ENCODE measurements around the gene SIMC1. TPM values are rescaled to one million over a fixed set of nuclear protein-coding genes. Genes with fewer than 3 reads are reported as not detected.

Gene SIMC1
- total RNA-seq, 1 experiment from 2014 or later, result 25.4 TPM

DNA sequence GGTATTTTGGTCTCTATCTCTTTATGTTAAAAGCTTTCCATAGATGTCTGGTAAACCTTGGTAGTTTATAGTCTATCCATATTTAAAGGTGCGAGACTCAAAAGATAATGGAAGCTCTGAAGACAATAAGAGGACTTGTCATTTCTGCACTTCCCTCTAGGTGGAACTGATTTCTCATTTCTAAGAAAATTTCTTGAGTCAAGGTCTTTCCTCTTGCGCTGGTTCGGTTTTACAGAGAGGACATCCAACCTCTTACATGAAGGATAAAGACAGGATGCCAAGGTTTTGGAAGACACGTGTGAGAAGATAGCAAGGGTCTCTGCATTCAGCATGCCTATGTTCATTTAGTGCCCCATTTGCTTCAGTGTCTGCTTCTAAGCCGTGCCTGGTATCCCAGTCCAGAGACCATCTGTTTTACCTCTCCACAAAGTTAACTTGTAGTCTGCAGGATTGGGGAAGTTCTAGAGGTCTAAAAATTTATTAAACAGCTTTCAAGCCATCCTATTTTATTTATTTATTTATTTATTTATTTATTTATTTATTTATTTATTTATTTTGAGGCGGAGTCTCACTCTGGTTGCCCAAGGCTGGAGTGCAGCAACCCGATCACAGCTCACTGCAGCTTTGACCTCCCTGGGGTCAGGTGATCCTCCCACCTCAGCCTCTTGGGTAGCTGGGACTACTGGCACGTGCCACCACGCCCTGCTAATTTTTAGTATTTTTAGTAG, 81.8 kb downstream of the SIMC1 start:
- no peak overlapping the region for H3K4me3 Mint-ChIP-seq (ENCODE audit: unreplicated experiment)
- ChIA-PET POLR2A (interaction anchor here (1.1 to 1.4 kb wide), 2 partner anchors 11 to 14 kb away, joined by 3 to 6 read pairs; no protein-coding TSS in a partner anchor), CTCF (interaction anchor here (1.4 to 1.7 kb wide), 3 partner anchors 9 to 259 kb away, joined by 3 to 4 read pairs (median 4); no protein-coding TSS in a partner anchor)
- intact Hi-C loops (cut with micrococcal nuclease), result no loop called here
- TF ChIP-seq, protein P1, sequence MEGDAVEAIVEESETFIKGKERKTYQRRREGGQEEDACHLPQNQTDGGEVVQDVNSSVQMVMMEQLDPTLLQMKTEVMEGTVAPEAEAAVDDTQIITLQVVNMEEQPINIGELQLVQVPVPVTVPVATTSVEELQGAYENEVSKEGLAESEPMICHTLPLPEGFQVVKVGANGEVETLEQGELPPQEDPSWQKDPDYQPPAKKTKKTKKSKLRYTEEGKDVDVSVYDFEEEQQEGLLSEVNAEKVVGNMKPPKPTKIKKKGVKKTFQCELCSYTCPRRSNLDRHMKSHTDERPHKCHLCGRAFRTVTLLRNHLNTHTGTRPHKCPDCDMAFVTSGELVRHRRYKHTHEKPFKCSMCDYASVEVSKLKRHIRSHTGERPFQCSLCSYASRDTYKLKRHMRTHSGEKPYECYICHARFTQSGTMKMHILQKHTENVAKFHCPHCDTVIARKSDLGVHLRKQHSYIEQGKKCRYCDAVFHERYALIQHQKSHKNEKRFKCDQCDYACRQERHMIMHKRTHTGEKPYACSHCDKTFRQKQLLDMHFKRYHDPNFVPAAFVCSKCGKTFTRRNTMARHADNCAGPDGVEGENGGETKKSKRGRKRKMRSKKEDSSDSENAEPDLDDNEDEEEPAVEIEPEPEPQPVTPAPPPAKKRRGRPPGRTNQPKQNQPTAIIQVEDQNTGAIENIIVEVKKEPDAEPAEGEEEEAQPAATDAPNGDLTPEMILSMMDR (IDR thresholded peaks at IDR 0.05; ENCODE audit: unreplicated experiment), result peak; percentile 15
- peak; percentile 25 for DNase-seq (ENCODE audit: unreplicated experiment)
- H3K9me3 Mint-ChIP-seq (ENCODE audit: unreplicated experiment), result no peaks in the 10 kb centered on the region
- H3K27me3 Mint-ChIP-seq (ENCODE audit: insufficient read depth, unreplicated experiment), result no peaks in the 10 kb centered on the region
- peaks cover 45% of the 10 kb centered on the region for H3K36me3 Mint-ChIP-seq (ENCODE audit: insufficient read depth, unreplicated experiment)
- no peak overlapping the region for H3K27ac Mint-ChIP-seq (ENCODE audit: low read depth, unreplicated experiment)
- BruUV-seq (replicated peaks), result no TSS peak
- H3K4me1 Mint-ChIP-seq (ENCODE audit: insufficient read depth, unreplicated experiment), result no peaks in the 10 kb centered on the region

DNA sequence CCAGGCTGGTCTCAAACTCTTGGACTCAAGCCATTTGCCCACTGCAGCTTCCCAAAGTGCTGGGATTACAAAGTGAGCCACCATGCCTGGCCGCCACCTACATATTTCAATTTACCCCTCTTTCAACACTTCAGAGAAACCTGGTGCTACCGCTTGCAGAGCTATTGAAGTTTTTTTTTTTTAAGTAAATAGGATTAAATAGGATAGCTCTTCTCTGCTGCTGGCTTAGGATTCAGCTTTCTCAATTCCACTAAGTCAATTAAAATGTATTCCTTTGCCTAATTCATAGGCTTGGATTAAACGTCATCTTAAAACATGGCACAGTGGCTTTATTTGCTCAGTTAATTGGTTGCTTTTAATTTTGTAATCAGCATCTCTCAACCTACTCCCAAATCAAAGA, 82.4 kb downstream of the SIMC1 start:
- H3K4me3 Mint-ChIP-seq (ENCODE audit: unreplicated experiment), result no peak overlapping the region

DNA sequence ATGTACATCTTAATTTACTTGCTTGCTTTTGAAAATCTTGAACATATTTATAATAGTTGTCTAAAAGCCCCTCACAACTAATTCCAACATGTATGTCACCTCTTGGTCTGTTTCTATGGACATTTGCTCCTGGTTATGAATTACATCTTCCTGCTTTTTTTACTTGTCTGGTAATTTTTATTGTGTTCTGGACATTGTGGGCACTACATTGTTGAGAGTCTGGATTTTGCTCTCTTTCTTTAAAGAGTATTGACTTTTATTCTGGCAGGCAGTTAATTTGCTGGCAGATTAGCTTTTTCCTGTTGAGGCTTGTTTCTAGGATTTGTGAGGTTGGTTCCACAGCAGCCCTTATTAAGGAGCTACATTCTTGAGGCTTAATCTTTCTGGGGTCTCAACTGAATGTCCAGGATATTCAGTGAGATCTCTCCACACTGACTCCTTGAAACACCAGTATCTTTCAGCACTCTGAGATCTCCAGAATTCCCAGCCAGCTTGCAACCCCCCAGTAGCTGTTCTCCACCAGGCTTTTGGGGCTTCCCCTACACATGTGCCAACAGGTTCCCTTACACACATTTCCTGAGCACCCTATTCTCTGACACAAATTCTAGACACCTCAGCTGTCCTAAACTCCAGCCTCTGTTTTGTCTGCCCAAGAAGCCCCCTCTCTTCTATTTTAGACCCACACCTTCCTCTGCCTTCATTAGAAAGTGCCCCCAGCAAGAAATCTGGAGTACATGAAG, 96.0 kb downstream of the SIMC1 start:
- H3K4me1 Mint-ChIP-seq (ENCODE audit: insufficient read depth, unreplicated experiment), result no peaks in the 10 kb centered on the region
- DNase-seq (ENCODE audit: unreplicated experiment), result peak; percentile 16
- H3K27ac Mint-ChIP-seq (ENCODE audit: low read depth, unreplicated experiment), result peak overlapping the region; percentile 24
- TF ChIP-seq, protein P1 (IDR thresholded peaks at IDR 0.05; ENCODE audit: unreplicated experiment), result no peak
- H3K9me3 Mint-ChIP-seq (ENCODE audit: unreplicated experiment), result peaks cover 12% of the 10 kb centered on the region
- no peak overlapping the region for H3K4me3 Mint-ChIP-seq (ENCODE audit: unreplicated experiment)
- CTCF ChIA-PET, result no interaction called here
- POLR2A ChIA-PET, result interaction anchor here (0.8 to 1.1 kb wide), 2 partner anchors 10 to 14 kb away, joined by 3 read pairs; no protein-coding TSS in a partner anchor
- peaks cover 35% of the 10 kb centered on the region for H3K36me3 Mint-ChIP-seq (ENCODE audit: insufficient read depth, unreplicated experiment)
- intact Hi-C loops (cut with micrococcal nuclease), result no loop called here
- H3K27me3 Mint-ChIP-seq (ENCODE audit: insufficient read depth, unreplicated experiment), result no peaks in the 10 kb centered on the region
- no TSS peak for BruUV-seq (replicated peaks)

More for the DNA sequence above, 82.4 kb downstream of the SIMC1 start:
- H3K4me1 Mint-ChIP-seq (ENCODE audit: insufficient read depth, unreplicated experiment), result no peaks in the 10 kb centered on the region
- H3K27me3 Mint-ChIP-seq (ENCODE audit: insufficient read depth, unreplicated experiment), result no peaks in the 10 kb centered on the region
- no peak for DNase-seq (ENCODE audit: unreplicated experiment)
- peaks cover 40% of the 10 kb centered on the region for H3K36me3 Mint-ChIP-seq (ENCODE audit: insufficient read depth, unreplicated experiment)
- H3K9me3 Mint-ChIP-seq (ENCODE audit: unreplicated experiment), result no peaks in the 10 kb centered on the region
- POLR2A ChIA-PET, result interaction anchor here (0.7 to 1.4 kb wide), 2 partner anchors 12 to 21 kb away, joined by 4 to 6 read pairs; no protein-coding TSS in a partner anchor
- BruUV-seq (replicated peaks), result no TSS peak
- no peak overlapping the region for H3K27ac Mint-ChIP-seq (ENCODE audit: low read depth, unreplicated experiment)
- intact Hi-C loops (cut with micrococcal nuclease), result no loop called here
- CTCF ChIA-PET, result interaction anchor here (1.7 kb wide), 1 partner anchor 9 kb away, joined by 4 read pairs; no protein-coding TSS in a partner anchor
- TF ChIP-seq, protein P1 (IDR thresholded peaks at IDR 0.05; ENCODE audit: unreplicated experiment), result no peak

DNA sequence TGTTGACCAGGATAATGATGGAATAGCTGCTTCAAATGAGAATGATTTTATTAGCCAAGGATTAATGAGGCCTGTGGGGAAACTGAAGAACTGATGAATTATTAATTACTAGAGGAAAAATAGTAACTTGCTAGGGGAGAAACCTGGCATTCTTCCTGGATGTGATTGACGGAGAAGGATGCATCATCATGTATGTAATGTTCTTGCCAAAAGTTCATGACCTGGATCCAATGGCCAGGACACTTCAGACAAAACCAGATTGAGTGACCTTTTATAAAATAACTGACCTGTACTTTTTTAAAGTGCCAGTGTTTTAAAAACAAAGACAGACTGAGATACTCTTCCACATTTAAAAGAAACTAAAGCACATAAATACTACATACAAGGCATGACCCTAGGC, 99.7 kb downstream of the SIMC1 start:
- BruUV-seq (replicated peaks), result no TSS peak
- DNase-seq (ENCODE audit: unreplicated experiment), result no peak

More for the DNA sequence above, 99.7 kb downstream of the SIMC1 start:
- intact Hi-C loops (cut with micrococcal nuclease), result no loop called here
- peaks cover 12% of the 10 kb centered on the region for H3K9me3 Mint-ChIP-seq (ENCODE audit: unreplicated experiment)
- no peaks in the 10 kb centered on the region for H3K27me3 Mint-ChIP-seq (ENCODE audit: insufficient read depth, unreplicated experiment)
- no peak overlapping the region for H3K4me3 Mint-ChIP-seq (ENCODE audit: unreplicated experiment)
- TF ChIP-seq, protein P1 (IDR thresholded peaks at IDR 0.05; ENCODE audit: unreplicated experiment), result no peak
- H3K36me3 Mint-ChIP-seq (ENCODE audit: insufficient read depth, unreplicated experiment), result peaks cover 31% of the 10 kb centered on the region
- H3K27ac Mint-ChIP-seq (ENCODE audit: low read depth, unreplicated experiment), result no peak overlapping the region
- POLR2A ChIA-PET, result interaction anchor here (0.7 kb wide), 1 partner anchor 29 kb away, joined by 3 read pairs; no protein-coding TSS in a partner anchor
- CTCF ChIA-PET, result interaction anchor here (1.4 kb wide), 1 partner anchor 19 kb away, joined by 3 read pairs; no protein-coding TSS in a partner anchor
- H3K4me1 Mint-ChIP-seq (ENCODE audit: insufficient read depth, unreplicated experiment), result peaks cover 6% of the 10 kb centered on the region
